Breast epithelium (tissue), 3 donors: ENCODE data around the gene SLC5A12.

ENCODE experiments used
- CTCF ChIP-seq, 3 donors: fragments of 450-650 bp; IDR thresholded peaks; one replicate each; pipeline ENCODE4 v1.5.1; 2016 to 2017; ENCODE audit warnings: antibody characterized with exemption in 3 of 3, mild to moderate bottlenecking in 3 of 3, moderate library complexity in 3 of 3
- POLR2A ChIP-seq: fragments of 450-650 bp; IDR thresholded peaks from one replicate; pipeline ENCODE4 v1.6.1; 2016; ENCODE audit warnings: antibody characterized with exemption, mild to moderate bottlenecking, moderate library complexity
- POLR2AphosphoS5 ChIP-seq, 3 donors: sonication (generic); formaldehyde crosslinking; IDR thresholded peaks; one replicate each; pipeline ENCODE4 v1.6.1; 2017; ENCODE audit warnings: antibody characterized with exemption in 3 of 3

GRCh38 chr11:26761361-26761809, 39.5 kb upstream of the SLC5A12 start:
- TF ChIP-seq CTCF (IDR thresholded peaks at IDR 0.05) (no peak), POLR2AphosphoS5 (IDR thresholded peaks at IDR 0.05) (no peak), POLR2A (no peak)
